ENCODE measurements around the gene INPP5E.

DNA sequence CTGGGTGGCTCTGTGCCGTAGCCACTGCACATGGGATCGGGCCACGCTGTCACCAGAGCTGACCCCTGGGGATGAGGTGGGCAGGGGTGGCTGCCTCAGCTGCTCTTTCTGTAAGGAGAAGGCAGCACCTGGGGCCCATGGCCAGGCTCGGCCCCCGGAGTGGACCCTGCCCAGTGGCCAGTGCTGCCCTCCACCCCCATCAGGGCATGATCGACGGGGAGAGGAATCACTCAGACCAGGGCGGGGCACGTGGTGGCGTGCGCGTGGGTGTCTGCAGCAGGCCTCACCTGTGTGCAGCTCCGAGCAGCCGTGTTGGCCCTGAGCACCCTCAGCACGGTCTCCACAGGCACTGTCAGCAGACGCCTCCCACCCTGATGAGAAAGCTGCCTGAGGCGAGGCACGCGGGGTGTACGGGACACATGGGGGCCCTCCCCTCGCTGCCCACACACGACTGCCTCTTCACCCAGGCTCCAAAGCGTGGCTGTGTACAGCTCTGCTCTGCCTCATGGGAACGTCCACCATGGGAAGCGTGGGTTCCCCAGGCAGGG lies 57.6 kb downstream of the INPP5E start:
- TF ChIP-seq POLR2A (IDR thresholded peaks at IDR 0.05) (no peak), POLR2AphosphoS5 (IDR thresholded peaks at IDR 0.05) (no peak)
- TF ChIP-seq, protein P1, sequence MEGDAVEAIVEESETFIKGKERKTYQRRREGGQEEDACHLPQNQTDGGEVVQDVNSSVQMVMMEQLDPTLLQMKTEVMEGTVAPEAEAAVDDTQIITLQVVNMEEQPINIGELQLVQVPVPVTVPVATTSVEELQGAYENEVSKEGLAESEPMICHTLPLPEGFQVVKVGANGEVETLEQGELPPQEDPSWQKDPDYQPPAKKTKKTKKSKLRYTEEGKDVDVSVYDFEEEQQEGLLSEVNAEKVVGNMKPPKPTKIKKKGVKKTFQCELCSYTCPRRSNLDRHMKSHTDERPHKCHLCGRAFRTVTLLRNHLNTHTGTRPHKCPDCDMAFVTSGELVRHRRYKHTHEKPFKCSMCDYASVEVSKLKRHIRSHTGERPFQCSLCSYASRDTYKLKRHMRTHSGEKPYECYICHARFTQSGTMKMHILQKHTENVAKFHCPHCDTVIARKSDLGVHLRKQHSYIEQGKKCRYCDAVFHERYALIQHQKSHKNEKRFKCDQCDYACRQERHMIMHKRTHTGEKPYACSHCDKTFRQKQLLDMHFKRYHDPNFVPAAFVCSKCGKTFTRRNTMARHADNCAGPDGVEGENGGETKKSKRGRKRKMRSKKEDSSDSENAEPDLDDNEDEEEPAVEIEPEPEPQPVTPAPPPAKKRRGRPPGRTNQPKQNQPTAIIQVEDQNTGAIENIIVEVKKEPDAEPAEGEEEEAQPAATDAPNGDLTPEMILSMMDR (IDR thresholded peaks at IDR 0.05 in 8 of 11, conservative IDR thresholded peaks at IDR 0.05 in 3 of 11) = no peak
